HG03520 (cell line): ENCODE data around the gene MRPL17.

Source experiments
- ATAC-seq: cut with Tn5 transposase; IDR thresholded peaks from one replicate; pipeline ENCODE4 v1.9.1; 2021; ENCODE audit warnings: mild to moderate bottlenecking, moderate library complexity; ENCODE audit not compliant: unreplicated experiment

The MRPL17 gene

GRCh38 chr11:6655020-6655789, 27.9 kb downstream of the MRPL17 start:
- no peak for ATAC-seq

GRCh38 chr11:6654281-6655019, 28.7 kb downstream of the MRPL17 start:
- ATAC-seq: no peak

DNA sequence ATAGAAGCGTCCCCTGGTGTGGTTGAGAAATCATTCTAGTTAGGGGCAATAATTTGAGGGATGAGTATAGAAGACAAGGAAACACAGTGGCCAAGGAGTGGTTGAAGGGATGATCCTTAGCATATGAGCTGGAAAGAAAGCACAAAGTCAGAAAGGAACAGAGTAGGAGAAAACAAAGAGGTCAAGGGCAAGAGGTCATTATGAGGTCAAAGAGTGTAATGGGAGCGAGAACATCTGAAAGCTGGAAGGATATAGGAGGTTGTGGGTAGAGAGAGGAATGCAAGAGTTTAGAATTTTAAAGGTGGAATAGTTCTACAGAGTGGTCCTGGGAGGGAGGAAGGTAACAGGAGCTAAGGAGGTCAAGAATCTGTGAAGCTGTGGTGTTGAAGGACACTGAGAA, 29.5 kb downstream of the MRPL17 start:
- no peak for ATAC-seq

GRCh38 chr11:6653097-6653496, 30.0 kb downstream of the MRPL17 start:
- no peak for ATAC-seq

GRCh38 chr11:6652182-6652581, 31.0 kb downstream of the MRPL17 start:
- no peak for ATAC-seq

DNA sequence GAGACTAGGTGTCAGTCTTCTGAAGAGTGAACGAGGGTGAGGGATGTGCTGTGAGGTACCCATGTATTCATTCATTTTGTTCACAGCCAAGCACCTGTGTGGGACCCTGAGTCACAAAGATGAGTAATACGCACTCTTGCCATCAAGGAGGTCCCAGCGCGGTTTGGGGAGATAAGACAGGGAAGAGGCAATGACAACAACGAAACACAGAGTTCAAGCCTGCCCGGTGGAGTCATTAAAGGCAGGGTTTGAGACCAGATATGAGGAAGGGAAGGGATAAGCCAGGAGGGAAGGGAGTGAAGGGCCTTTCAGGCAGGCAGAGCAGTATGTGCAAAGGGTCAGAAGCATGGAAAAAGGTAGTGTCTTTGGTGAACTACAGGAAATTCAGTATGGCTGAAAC, 32.2 kb downstream of the MRPL17 start:
- no peak for ATAC-seq

DNA sequence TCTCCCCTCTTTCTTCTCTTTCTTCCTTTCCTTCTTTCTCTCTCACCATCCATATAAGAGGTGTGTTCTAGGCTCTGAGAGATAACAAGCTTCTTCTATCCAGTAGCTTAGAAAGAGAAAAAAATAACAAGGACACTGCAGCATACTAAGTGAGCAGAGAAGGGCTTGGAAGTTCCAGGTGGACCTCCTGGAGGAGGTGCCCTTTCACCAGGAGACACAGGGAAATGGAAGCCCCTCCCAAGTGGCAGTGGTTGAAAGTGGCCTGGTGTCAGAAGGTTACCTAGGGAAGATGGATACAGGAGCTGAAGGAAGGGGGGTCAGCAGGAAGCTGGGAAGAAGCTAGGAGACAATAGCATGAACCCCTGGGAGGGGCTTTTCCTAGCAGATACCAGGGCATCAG, 33.0 kb downstream of the MRPL17 start:
- ATAC-seq: no peak

DNA sequence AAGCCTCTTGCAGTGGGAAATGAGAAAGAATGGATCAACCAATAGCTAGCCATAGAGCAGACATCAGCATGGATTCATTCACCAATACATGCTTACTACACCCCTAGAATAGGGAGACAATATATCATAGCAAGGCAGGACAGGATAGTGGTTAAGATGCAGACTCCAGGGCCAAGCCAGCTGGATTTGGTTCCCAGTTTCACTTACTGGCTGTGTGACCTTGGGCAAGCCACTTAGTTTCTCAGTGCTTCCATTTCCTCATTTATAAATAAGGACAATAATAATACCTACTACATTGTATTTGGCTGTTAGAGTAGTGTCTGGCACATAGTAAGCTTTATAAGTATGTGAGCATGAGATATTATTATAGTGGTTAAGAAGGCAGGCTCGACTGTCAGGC, 34.6 kb downstream of the MRPL17 start:
- no peak for ATAC-seq

DNA sequence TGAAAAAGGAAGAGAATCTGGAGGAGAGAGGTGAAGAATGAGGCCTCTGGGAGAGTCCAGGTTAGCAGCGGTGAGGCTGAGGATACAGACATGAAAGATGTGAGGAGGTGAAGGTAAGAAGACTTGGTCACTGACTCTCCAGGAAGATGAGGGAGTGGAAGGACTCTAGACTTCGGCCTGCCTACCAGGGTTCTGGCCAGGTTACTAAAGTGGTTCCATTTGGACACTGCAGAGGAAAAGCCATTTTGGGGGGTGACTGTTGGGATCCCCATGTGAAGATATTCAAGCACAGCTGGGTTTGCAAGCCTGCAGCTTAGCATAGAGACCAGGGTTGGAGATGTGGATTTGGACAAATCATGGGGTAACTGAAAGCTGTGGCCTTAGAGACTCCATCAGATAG, 35.3 kb downstream of the MRPL17 start:
- ATAC-seq: no peak

- ATAC-seq: peak; percentile 86
These were observed 36.0 kb downstream of the MRPL17 start for GRCh38 chr11:6646918-6647679.

DNA sequence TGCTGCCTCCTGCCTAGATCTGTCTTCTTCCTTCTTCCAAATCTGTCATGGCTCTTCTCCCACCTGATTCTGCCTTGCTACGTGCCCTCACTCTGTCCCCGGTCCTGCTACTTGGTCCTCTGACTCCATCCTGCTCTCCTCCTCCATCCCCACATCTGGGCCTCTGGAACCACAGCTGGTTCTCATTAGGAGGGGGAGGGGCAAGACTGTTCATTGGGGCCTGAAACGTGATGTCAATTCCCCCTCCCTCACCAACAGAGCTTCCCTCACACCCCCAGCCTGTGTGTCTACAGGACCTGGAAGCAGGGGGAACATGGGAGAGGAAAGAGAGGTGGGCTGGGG, 36.6 kb downstream of the MRPL17 start:
- ATAC-seq: no peak

- ATAC-seq: no peak
These were observed 37.1 kb downstream of the MRPL17 start for GRCh38 chr11:6646071-6646470.

GRCh38 chr11:6642957-6643356, 40.2 kb downstream of the MRPL17 start:
- ATAC-seq: no peak

DNA sequence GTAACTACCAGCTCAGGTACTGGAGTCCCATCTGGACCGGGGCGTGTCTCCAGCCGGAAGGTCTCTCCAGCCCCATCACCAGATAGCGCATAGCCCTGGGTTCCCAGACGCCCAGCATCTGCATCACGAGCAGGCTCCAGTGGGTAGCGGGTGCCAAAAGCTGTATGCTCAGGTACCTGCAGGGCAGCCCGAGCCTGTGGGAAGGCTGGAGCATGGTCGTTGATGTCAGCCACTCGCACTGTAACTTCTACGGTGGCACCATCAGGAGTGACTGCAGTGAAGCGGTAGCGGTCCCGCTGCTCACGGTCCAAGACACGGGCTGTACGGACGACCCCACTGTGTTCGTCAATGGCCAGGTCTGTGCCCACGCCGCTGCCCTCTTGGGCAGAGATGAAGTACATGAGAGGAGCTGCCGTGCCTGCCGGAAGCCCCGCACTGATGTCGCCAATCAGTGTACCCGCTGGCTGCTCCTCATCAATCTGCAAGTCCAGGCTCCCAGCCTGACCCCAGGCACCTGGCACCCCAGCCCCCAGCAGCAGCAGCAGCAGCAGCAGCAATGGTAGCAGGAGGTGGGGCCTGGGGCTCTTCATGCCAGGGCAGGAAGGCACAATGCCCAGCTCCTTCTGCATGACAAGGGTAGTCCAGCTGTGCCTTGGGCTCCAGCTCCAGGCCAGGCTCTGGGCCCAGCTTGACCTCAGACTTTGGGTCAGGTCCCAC, 42.0 kb downstream of the MRPL17 start:
- no peak for ATAC-seq

- no peak for ATAC-seq
These were observed 42.8 kb downstream of the MRPL17 start for GRCh38 chr11:6640036-6640984.

DNA sequence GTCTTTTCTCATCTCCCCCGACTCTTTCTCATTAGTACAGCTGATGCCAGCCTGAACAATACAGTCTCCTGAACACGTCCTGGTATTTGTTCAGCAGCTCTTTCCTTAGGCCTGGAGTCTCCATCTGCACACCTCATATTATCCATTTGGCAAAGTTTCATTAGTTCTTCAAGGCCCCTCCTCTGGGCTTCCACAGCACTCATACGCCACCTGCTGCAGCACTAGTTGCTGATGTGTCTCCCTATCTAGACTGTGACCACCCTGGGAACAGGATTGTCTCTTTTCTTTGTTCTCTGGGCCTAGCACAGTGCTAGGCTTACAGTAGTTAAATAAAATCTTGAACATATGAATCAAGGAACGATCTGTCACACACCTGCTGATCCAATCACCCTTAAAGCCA, 44.7 kb downstream of the MRPL17 start:
- no peak for ATAC-seq

DNA sequence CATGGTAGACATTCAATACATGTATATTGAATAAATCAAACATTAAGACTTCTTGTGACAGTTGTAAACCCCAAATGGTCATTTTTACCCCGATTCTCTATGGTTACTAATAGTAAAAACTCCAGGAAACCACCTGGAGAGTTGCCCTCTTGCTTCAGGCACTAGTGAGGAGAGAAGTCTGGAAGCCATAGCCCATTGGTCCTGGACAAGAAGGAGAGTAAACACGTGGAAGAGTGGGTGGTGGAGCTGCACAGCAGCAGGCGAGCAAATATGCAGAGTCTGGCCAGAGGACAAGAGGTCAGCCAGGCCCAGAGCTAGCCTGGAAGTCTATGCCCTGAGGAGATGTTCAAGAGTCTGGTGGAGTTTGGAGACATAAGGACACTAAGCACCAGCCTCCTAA, 45.3 kb downstream of the MRPL17 start:
- no peak for ATAC-seq

DNA sequence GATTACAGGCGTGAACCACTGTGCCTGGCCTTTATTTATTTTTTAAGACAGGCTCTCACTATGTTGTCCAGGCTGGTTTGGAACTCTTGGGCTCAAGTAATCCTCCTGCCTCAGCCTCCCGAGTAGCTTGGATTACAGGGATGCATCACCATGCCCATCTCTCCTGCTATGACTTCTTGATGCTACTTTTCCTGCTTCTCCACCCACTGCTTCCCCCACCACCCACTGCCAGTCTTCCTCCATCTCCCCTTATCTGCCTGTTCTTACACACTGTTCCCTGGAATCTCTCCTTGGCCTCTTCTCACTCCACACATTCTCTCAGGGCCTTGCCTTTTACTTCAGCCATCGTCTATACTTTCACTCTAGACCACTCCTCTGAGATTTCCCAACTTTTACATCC, 46.7 kb downstream of the MRPL17 start:
- ATAC-seq: no peak

GRCh38 chr11:6635082-6635932, 47.8 kb downstream of the MRPL17 start:
- ATAC-seq: no peak
